Stimulated activated naive CD8-positive, alpha-beta T cell treated with anti-CD3 and anti-CD28 coated beads, Interleukin-15, amount 100 ng/mL, for 72 hours (primary cell): ENCODE results near the gene GCN1.
"Not testable (repeated sequence)": the region's sequence is repeated elsewhere in the genome, so short reads cannot be mapped to it uniquely, and the experiment has no call there.

ENCODE experiments used
- ATAC-seq: fragments of 150-1000 bp; cut with Tn5 transposase; 2 replicates; pipeline ENCODE4 v1.10.0; 2021; ENCODE audit warnings: mild to moderate bottlenecking, moderate library complexity
- DNase-seq, 2 donors: peaks; one replicate each; pipeline ENCODE4 v3.0.0; 2021 to 2022
- H3K27ac Mint-ChIP-seq, 2 donors: one replicate each; pipeline ENCODE4 v1.8.0; 2022; ENCODE audit warnings: mild to moderate bottlenecking in 2 of 2, mixed read lengths in 2 of 2, moderate library complexity in 2 of 2
- H3K27me3 Mint-ChIP-seq: one replicate; pipeline ENCODE4 v1.8.0; 2022; ENCODE audit warnings: mixed read lengths
- H3K4me1 Mint-ChIP-seq: one replicate; pipeline ENCODE4 v1.8.0; 2022; ENCODE audit warnings: mild to moderate bottlenecking, mixed read lengths
- H3K4me3 Mint-ChIP-seq, 2 donors: one replicate each; pipeline ENCODE4 v1.8.0; 2022; ENCODE audit warnings: mild to moderate bottlenecking in 2 of 2, mixed read lengths in 2 of 2, moderate library complexity in 1 of 2
- H3K9me3 Mint-ChIP-seq, 2 donors: one replicate each; pipeline ENCODE4 v1.8.0; 2022; ENCODE audit warnings: mixed read lengths in 2 of 2

GCN1 gene

DNA sequence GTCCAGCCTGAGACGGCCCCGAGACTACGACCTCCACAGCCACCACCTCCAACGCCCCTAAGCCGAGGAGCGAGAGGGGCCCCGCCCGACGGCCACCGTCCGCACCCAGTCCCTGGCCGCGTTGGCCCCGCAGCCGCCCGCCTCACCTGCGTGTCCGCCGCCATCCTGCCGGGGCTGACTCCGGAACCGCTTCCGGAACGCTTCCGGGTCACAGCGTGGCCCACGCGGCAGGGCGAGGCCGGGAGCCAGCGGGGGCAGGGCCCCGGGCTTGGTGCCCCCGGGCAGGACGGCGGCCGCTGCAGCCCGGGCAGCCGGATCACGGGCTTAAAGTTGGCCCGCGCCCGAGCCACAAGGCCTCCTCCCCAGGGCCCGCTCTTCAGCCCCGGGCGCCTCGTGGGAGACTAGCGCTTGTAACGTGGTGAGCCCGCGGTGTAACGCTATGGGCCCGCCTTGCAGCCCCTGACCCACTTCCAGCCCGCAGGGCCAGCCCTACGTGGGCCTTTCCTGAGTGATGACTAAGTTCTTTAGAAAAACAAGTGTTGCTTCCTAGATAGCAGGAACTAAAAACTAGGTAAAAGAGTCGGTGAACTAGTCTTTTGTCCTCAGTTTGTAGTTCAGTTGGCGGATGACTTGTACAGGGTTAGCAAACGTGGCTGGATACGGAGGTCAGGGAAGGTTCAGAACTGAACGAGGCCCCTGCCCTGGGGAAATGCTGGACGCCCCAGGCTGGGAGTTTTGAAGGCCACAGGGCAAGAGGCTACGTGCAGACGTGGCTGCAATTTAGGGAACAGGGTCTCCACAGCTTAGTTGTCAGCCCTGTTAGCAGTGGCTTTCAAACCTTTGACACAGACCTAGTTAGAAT is at the start of gene GCN1:
GCN1 (minus strand) TSS at position 182 of the 862 bp plus-strand sequence; CDS start at position 164, 18 bp downstream.
- Mint-ChIP-seq H3K27me3 (no peaks in the 10 kb centered on the region), H3K9me3 (no peaks in the 10 kb centered on the region), H3K4me3 (peak within 1 kb of the TSS; percentile 81 to 94), H3K27ac (peak within 1 kb of the TSS; percentile 97), H3K4me1 (peaks cover 55% of the 10 kb centered on the region)
- DNase-seq (peak; percentile 91 to 92), ATAC-seq (peak; percentile 93)

DNA sequence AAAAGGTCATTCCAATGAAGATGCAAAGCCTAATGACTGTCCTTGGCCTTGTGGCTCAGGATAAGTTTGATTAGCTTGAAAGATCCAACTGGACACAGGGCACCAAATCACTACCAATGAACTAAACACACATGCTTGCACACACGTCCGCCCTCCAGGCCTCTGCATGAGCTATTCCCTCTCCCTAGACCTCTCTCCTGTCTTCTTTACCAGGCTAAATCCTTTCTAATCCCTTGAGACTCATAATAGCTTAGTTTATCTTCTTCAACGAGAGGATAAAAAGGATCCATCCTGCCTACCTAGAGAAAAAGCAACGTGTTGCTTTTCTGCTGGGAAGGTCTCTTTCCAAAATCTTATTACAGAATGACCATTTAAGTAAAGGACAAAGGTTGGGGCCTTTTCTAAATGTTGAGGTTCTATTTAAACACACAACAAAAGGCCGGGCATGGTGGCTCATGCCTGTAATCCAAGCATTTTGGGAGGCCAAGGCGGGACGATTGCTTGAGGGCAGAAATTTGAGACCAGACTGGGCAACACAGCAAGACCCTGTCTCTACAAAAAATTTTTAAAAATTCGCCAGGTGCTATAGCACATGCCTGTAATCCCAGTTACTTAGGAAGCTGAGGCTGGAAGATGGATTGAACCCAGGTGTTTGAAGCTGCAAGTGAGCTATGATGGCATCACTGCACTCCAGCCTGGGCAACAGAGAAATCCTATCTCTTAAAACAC is 48.6 kb upstream of the GCN1 start:
- DNase-seq (no peak), ATAC-seq (no peak)
- peaks cover 45% of the 10 kb centered on the region for H3K4me1 Mint-ChIP-seq
- no peak overlapping the region for H3K27ac Mint-ChIP-seq
- H3K27me3 Mint-ChIP-seq: no peaks in the 10 kb centered on the region
- H3K4me3 Mint-ChIP-seq: no peak overlapping the region
- no peaks in the 10 kb centered on the region for H3K9me3 Mint-ChIP-seq

GRCh38 chr12:120242275-120242799 is 47.8 kb upstream of the GCN1 start:
- Mint-ChIP-seq H3K4me3 (no peak overlapping the region), H3K4me1 (peaks cover 45% of the 10 kb centered on the region), H3K27ac (no peak overlapping the region), H3K9me3 (no peaks in the 10 kb centered on the region), H3K27me3 (no peaks in the 10 kb centered on the region)
- ATAC-seq: no peak
- no peak for DNase-seq

- Mint-ChIP-seq H3K4me3 (no peak overlapping the region), H3K4me1 (peaks cover 44% of the 10 kb centered on the region), H3K27ac (peak overlapping the region; percentile 5 to 28), H3K27me3 (no peaks in the 10 kb centered on the region), H3K9me3 (no peaks in the 10 kb centered on the region)
- no peak for DNase-seq
- no peak for ATAC-seq
These were observed 47.2 kb upstream of the GCN1 start for GRCh38 chr12:120241561-120242274.

- Mint-ChIP-seq H3K4me3 (no peak overlapping the region), H3K27me3 (no peaks in the 10 kb centered on the region), H3K4me1 (peaks cover 53% of the 10 kb centered on the region), H3K9me3 (no peaks in the 10 kb centered on the region), H3K27ac (peak overlapping the region in 1 of 2 donors; percentile 35)
- DNase-seq (no peak), ATAC-seq (no peak)
These were observed 45.9 kb upstream of the GCN1 start for GRCh38 chr12:120240495-120240833.

DNA sequence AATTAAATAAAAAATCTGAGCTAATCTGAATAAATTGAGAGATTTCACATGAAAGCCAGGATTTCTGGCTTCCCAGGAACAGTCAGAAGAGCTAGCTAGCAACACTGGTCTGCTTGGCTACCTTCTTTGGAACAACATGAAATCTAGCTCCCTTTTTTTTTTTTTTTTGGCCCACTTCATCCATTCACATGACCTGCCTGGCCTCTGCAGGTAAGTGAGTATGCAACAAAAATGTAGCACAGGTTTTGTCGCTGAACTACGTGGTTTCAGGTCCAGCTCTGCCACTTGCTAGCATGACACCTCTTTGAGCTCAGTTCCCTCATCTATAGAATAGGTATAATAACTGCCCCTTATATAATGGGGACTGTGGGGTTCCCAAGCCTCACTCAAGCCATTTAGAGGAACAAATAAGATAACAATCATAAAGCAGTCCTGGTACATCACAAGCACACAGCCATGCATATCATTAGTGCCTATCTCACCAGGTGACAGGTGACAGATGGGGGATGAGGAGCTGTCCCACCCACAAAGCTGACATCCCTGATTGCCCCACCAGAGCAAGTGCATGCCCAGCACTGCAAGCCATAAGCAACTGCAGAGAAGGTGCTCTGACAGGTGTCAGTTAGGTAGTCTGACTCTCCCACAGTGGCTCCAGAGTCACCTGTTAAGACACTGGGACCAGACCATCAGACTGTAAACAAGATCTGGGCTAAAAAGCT is 45.4 kb upstream of the GCN1 start:
- Mint-ChIP-seq H3K4me3 (no peak overlapping the region), H3K27me3 (no peaks in the 10 kb centered on the region), H3K9me3 (no peaks in the 10 kb centered on the region), H3K4me1 (peaks cover 58% of the 10 kb centered on the region), H3K27ac (no peak overlapping the region)
- no peak for ATAC-seq
- no peak for DNase-seq

DNA sequence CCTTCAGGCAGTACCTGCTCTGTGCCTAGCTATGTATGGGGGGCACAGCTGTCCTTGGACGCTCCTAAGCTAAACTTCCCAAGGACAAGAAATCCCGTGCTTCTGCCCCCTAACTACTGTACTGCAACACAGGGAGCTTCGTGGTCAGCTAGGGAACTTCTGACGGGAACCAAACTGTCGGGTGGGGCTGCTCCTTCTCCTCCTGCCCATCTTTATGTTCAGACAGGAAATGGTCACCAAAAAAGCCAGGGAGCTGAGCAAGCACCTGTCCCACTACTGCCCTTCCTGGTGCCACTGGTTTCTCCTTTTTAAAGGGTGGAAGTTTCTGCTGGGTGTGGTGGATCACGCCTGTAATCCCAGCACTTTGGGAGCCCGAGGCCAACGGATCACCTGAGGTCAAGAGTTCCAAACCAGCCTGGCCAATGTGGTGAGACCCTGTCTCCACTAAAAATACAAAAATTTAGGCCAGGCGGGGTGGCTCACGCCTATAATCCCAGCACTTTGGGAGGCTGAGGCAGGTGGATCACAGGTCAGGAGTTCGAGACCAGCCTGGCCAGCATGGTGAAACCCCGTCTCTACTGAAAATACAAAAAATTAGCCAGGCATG is 44.4 kb upstream of the GCN1 start:
- H3K9me3 Mint-ChIP-seq: no peaks in the 10 kb centered on the region
- no peak overlapping the region for H3K27ac Mint-ChIP-seq
- ATAC-seq: no peak
- peaks cover 67% of the 10 kb centered on the region for H3K4me1 Mint-ChIP-seq
- H3K27me3 Mint-ChIP-seq: no peaks in the 10 kb centered on the region
- no peak for DNase-seq
- H3K4me3 Mint-ChIP-seq: no peak overlapping the region

- DNase-seq (no peak), ATAC-seq (no peak)
- H3K4me1 Mint-ChIP-seq: peaks cover 73% of the 10 kb centered on the region
- H3K27ac Mint-ChIP-seq: no peak overlapping the region
- no peaks in the 10 kb centered on the region for H3K9me3 Mint-ChIP-seq
- no peak overlapping the region for H3K4me3 Mint-ChIP-seq
- H3K27me3 Mint-ChIP-seq: no peaks in the 10 kb centered on the region
These were observed 43.7 kb upstream of the GCN1 start for GRCh38 chr12:120238217-120238616.

DNA sequence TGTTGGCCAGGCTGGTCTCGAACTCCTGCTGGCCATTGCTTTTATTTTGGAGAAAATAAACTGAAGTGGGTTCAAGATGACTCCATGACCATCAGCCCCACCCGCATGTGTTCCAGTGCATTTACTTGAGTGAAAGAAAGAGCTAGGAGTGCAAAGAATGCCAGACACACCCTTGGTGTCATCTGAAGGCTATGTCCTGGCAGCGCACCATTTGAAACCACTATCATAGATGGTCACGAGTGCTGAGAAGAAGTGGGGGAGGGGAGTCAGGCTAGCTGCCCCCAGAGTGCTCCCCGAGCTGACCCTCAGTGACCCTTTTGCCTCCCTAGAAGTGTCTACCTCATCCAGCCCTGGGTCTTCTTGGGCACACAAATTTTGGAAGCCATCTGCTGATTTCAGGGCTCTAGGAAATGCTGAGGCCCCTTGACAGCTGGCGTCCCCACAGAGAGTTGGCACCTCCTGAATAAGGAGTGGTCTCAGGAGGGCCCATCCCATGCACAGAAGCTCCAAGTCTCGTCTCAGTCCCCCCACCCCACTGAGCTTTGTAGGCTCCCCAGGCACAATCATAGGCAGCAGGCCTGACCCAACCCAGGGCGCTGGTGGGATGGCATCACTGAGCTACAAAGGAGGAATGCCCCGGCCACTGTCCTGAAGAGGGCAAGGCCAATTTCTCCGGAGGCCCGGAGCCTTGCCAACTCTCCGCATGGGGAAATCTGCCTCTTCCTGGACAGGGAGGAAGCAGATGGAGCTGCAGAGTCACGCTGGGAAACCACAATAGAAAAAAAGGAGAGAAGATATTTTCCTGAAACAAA is 43.1 kb upstream of the GCN1 start:
- no peak overlapping the region for H3K4me3 Mint-ChIP-seq
- peaks cover 73% of the 10 kb centered on the region for H3K4me1 Mint-ChIP-seq
- DNase-seq (no peak), ATAC-seq (no peak)
- peak overlapping the region; percentile 32 to 80 for H3K27ac Mint-ChIP-seq
- no peaks in the 10 kb centered on the region for H3K27me3 Mint-ChIP-seq
- H3K9me3 Mint-ChIP-seq: no peaks in the 10 kb centered on the region

DNA sequence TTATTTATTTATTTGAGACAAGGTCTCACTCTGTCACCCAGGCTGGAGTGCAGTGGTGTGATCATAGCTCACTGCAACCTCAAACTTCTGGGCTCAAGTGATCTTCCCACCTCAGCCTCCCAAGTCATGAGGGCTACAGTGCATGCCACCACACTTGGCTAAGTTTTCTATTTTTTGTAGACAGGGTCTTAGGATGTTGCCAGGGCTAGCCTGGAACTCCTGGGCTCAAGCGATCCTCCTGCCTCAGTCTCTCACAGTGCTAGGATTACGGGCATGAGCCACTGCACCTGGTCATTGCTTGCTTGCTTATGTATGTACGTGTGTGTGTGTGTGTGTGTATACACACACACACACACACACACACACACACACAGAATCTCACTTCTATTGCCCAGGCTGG is 42.3 kb upstream of the GCN1 start:
- H3K4me1 Mint-ChIP-seq: peaks cover 76% of the 10 kb centered on the region
- not testable (repeated sequence) for H3K9me3 Mint-ChIP-seq, H3K4me3 Mint-ChIP-seq, ATAC-seq, H3K27ac Mint-ChIP-seq, H3K27me3 Mint-ChIP-seq, DNase-seq

DNA sequence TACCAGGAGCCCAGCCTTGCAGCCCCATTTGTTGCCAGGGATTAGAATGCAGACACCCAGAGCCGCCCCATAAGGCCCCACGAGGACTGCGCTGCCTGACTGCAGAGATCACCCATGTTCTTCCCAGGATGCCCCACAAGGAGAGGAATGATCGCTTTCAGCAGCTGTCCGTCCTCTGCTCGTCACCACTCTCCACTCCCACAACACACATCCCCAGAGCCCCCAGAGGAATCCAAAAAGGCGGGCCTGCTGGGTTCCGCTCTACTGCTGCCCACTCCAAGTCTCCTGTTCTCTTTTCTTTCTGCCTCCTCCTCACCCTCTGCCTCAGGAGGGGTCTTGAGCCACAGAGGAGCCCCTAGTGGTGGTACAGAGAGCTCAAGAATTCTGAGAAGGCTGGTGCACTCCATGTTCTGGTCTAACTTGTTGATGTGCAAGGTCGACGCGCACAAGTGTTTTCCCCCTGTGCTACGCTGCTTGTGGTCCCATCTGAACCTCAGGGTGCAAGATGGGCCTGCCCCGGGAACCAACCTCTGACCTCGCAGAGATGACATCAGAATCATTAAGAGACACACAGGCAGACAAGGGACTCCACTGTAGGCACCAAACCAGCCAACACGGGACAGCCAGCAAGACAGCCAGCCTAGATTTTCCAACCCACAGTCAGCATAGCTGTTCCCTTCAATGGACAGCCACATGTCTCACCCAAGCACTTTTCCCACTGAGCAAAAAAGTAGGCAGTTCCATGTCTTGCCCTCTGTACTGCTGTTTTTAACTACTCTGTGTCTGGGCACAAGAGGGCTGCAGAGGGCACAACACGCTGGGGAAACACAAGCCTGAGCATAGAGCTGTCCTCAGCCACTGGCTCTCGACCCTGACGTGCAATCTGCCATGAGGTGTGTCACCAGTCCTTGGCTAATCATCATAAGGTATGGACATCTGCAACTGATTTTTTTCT is 41.1 kb upstream of the GCN1 start:
- ATAC-seq: no peak
- no peak for DNase-seq
- H3K27ac Mint-ChIP-seq: peak overlapping the region in 1 of 2 donors; percentile 43
- H3K4me1 Mint-ChIP-seq: peaks cover 76% of the 10 kb centered on the region
- H3K4me3 Mint-ChIP-seq: no peak overlapping the region
- no peaks in the 10 kb centered on the region for H3K9me3 Mint-ChIP-seq
- H3K27me3 Mint-ChIP-seq: no peaks in the 10 kb centered on the region

DNA sequence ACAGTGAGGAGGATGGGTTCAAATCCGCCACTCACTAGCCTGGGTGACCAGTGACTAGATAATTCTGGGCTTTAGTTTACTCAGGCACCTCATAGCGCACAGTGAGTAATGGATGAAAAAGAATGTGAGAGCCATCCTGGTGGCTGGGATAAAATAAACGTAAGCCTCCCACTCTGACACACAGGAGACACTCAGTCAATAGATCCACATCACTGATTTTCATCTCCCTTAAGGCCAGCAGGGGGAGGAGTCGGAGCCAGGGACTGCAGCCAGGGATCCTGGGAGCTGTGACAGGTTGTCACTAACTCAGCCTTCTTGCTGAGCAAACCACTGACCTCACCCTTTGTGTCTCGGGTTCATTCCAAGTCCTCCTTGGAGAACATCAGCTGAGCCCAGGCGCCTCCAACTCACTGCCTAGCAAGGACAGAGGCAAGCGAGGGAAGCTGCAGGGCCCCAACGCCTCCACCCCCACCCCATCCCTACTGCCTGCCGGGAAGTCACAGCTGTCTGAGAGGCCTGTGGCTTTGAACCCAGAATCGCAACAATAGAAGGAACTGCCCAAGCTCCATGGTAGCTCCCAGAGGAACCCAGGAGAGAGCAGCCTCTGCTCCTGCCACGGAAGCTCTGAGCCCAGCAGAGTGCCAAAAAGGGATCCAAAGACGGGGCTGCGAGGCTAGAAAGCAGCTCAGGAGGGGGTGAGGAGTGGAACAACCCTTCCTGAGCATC is 40.3 kb upstream of the GCN1 start:
- DNase-seq (no peak), ATAC-seq (no peak)
- Mint-ChIP-seq H3K27ac (peak overlapping the region in 1 of 2 donors; percentile 44), H3K4me3 (no peak overlapping the region), H3K27me3 (no peaks in the 10 kb centered on the region), H3K9me3 (no peaks in the 10 kb centered on the region), H3K4me1 (peaks cover 81% of the 10 kb centered on the region)
